ENCODE data around the gene ANTKMT.
A peak's percentile ranks its signal among the peaks of the same experiment; 100 is the strongest.

The ANTKMT gene

GRCh38 chr16:720990-721764 lies at the start of gene ANTKMT:
Gene ANTKMT, plus strand, starts transcription at chr16:721146. Its CDS starts 129 bp downstream, at chr16:721275.
- H3K4me3 ChIP-seq (ENCODE audit: control insufficient read depth, low read depth, low read length), result peak within 1 kb of the TSS; percentile 58
- peak; percentile 58 for DNase-seq (ENCODE audit: low read depth)
- TF ChIP-seq CTCF (conservative IDR thresholded peaks at IDR 0.05; ENCODE audit: control insufficient read depth, insufficient read depth, low read depth, low read length), result no peak

- TF ChIP-seq CTCF (conservative IDR thresholded peaks at IDR 0.05; ENCODE audit: control insufficient read depth, insufficient read depth, low read depth, low read length), result no peak
- H3K4me3 ChIP-seq (ENCODE audit: control insufficient read depth, low read depth, low read length), result no peak overlapping the region
- no peak for DNase-seq (ENCODE audit: low read depth)
Measured at GRCh38 chr16:671353-672131, 49.4 kb upstream of the ANTKMT start.

- DNase-seq (ENCODE audit: low read depth), result no peak
- H3K4me3 ChIP-seq (ENCODE audit: control insufficient read depth, low read depth, low read length), result no peak overlapping the region
- no peak for TF ChIP-seq CTCF (conservative IDR thresholded peaks at IDR 0.05; ENCODE audit: control insufficient read depth, insufficient read depth, low read depth, low read length)
Measured at GRCh38 chr16:672371-672770, 48.6 kb upstream of the ANTKMT start.

GRCh38 chr16:672851-673250 lies 48.1 kb upstream of the ANTKMT start:
- no peak overlapping the region for H3K4me3 ChIP-seq (ENCODE audit: control insufficient read depth, low read depth, low read length)
- DNase-seq (ENCODE audit: low read depth), result no peak
- TF ChIP-seq CTCF (conservative IDR thresholded peaks at IDR 0.05; ENCODE audit: control insufficient read depth, insufficient read depth, low read depth, low read length), result no peak

- no peak for DNase-seq (ENCODE audit: low read depth)
- no peak for TF ChIP-seq CTCF (conservative IDR thresholded peaks at IDR 0.05; ENCODE audit: control insufficient read depth, insufficient read depth, low read depth, low read length)
- H3K4me3 ChIP-seq (ENCODE audit: control insufficient read depth, low read depth, low read length), result no peak overlapping the region
Measured at GRCh38 chr16:673399-673991, 47.5 kb upstream of the ANTKMT start.

- H3K4me3 ChIP-seq (ENCODE audit: control insufficient read depth, low read depth, low read length), result no peak overlapping the region
- TF ChIP-seq CTCF (conservative IDR thresholded peaks at IDR 0.05; ENCODE audit: control insufficient read depth, insufficient read depth, low read depth, low read length), result no peak
- no peak for DNase-seq (ENCODE audit: low read depth)
Measured at GRCh38 chr16:674214-674881, 46.6 kb upstream of the ANTKMT start.

Measured in fibroblast of mammary gland (primary cell).